K562 (cell line): ENCODE data around the gene SCRN2.

Experiments used
- CBX5 ChIP-seq: IDR thresholded peaks from 2 replicates; pipeline ENCODE4 v1.6.1; 2014; ENCODE audit warnings: low read depth, borderline replicate concordance
- ZBTB7A ChIP-seq: IDR thresholded peaks from 2 replicates; pipeline ENCODE4 v1.6.1; 2011; ENCODE audit warnings: low read depth, mild to moderate bottlenecking, low read length, moderate library complexity, borderline replicate concordance; ENCODE audit not compliant: control insufficient read depth
- ZNF707 ChIP-seq: fragments of 250-450 bp; sonication (Bioruptor Pico); conservative IDR thresholded peaks from 2 replicates; pipeline ENCODE4 v1.8.0; 2022; ENCODE audit warnings: inconsistent platforms, mild to moderate bottlenecking, moderate library complexity

DNA sequence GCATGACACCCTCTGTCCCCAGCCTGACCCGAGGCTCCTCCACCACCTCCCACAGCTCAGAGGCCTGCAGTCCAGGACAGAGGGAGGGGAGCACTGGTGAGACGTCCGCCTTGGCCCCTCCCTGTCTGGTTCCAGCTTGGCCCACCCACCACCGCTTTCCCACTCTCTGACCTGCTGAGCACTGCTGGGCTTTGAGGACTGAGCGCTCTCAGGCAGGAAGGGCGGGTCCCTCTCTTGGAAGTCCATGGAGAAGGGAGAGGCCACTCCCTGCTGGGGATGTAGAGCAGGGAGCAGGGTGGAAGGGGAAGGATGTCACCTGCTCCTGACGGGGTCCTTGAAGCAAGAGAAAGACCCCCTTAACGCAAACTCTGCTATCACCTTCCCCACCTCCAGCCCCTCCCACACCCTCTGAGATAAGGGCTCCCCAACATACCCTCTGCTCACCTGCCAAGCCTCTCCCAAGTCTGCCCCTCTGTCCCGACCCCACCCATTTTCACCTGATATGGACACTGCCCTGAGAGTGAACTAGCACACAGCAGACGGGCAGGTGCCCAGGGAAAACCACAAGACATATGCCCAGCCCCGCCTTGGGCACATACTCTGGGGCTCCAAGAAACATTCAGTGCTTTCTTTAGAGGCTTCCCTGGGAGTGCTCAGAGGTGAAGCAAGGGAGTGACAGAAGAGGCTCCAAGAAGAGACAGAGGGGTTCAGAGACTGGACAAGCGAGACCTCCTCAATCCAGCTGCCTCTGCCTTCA, 20.9 kb downstream of the SCRN2 start:
- TF ChIP-seq ZBTB7A (no peak; the same call in 1 of the 2 replicates), CBX5 (no peak), ZNF707 (CRISPR knock-in tag) (no peak)
